ENCODE data around the gene KLHL5.

KLHL5 gene

GRCh38 chr4:39044364-39044955, 17.6 kb upstream of the KLHL5 start:
- peak; percentile 96 for DNase-seq (ENCODE audit: low read depth)

- peak; percentile 36 for DNase-seq (ENCODE audit: low read depth)
Observed at GRCh38 chr4:39044956-39045826, 16.8 kb upstream of the KLHL5 start.

- no peak for DNase-seq (ENCODE audit: low read depth)
Observed at GRCh38 chr4:39045827-39046221, 16.2 kb upstream of the KLHL5 start.

GRCh38 chr4:39046249-39046648, 15.8 kb upstream of the KLHL5 start:
- no peak for DNase-seq (ENCODE audit: low read depth)

GRCh38 chr4:39047681-39048080, 14.4 kb upstream of the KLHL5 start:
- DNase-seq (ENCODE audit: low read depth), result no peak

GRCh38 chr4:39048311-39048710, 13.7 kb upstream of the KLHL5 start:
- DNase-seq (ENCODE audit: low read depth), result no peak

- DNase-seq (ENCODE audit: low read depth), result no peak
Observed at GRCh38 chr4:39050590-39050989, 11.4 kb upstream of the KLHL5 start.

- DNase-seq (ENCODE audit: low read depth), result no peak
Observed at GRCh38 chr4:39051492-39051891, 10.5 kb upstream of the KLHL5 start.

- no peak for DNase-seq (ENCODE audit: low read depth)
Observed at GRCh38 chr4:39053983-39054382, 8.0 kb upstream of the KLHL5 start.

- DNase-seq (ENCODE audit: low read depth), result no peak
Observed at GRCh38 chr4:39054497-39054896, 7.5 kb upstream of the KLHL5 start.

- no peak for DNase-seq (ENCODE audit: low read depth)
Observed at GRCh38 chr4:39056023-39056422, 6.0 kb upstream of the KLHL5 start.

- no peak for DNase-seq (ENCODE audit: low read depth)
Observed at GRCh38 chr4:39061457-39061856, 575 bp upstream of the KLHL5 start.

GRCh38 chr4:39062770-39063097, 702 bp downstream of the KLHL5 start:
- no peak for DNase-seq (ENCODE audit: low read depth)

- DNase-seq (ENCODE audit: low read depth), result no peak
Observed at GRCh38 chr4:39063430-39063829, 1.4 kb downstream of the KLHL5 start.

- DNase-seq (ENCODE audit: low read depth), result no peak
Observed at GRCh38 chr4:39066371-39066770, 4.3 kb downstream of the KLHL5 start.

GRCh38 chr4:39067031-39067430, 5.0 kb downstream of the KLHL5 start:
- no peak for DNase-seq (ENCODE audit: low read depth)

- DNase-seq (ENCODE audit: low read depth), result no peak
Observed at GRCh38 chr4:39067451-39067850, 5.4 kb downstream of the KLHL5 start.

GRCh38 chr4:39068907-39069306, 6.9 kb downstream of the KLHL5 start:
- no peak for DNase-seq (ENCODE audit: low read depth)

- no peak for DNase-seq (ENCODE audit: low read depth)
Observed at GRCh38 chr4:39078829-39079228, 16.8 kb downstream of the KLHL5 start.

GRCh38 chr4:39083164-39083563, 21.1 kb downstream of the KLHL5 start:
- no peak for DNase-seq (ENCODE audit: low read depth)

- no peak for DNase-seq (ENCODE audit: low read depth)
Observed at GRCh38 chr4:39085891-39086290, 23.9 kb downstream of the KLHL5 start.

- DNase-seq (ENCODE audit: low read depth), result no peak
Observed at GRCh38 chr4:39096847-39097246, 34.8 kb downstream of the KLHL5 start.

- no peak for DNase-seq (ENCODE audit: low read depth)
Observed at GRCh38 chr4:39097290-39097689, 35.3 kb downstream of the KLHL5 start.

- DNase-seq (ENCODE audit: low read depth), result no peak
Observed at GRCh38 chr4:39102297-39102696, 40.3 kb downstream of the KLHL5 start.
